SU-DHL-6 (cell line): Measurements from ENCODE around the gene TP53I13.

Experiments
- H2AFZ ChIP-seq: fragments of 200-600 bp; sonication (generic); 2 replicates; pipeline ENCODE4 v1.6.1; 2014; ENCODE audit warnings: low read depth, mild to moderate bottlenecking, moderate library complexity, mixed read lengths, antibody characterized with exemption, low read length; ENCODE audit not compliant: severe bottlenecking
- H3F3A ChIP-seq: fragments of 200-600 bp; shearing (Covaris generic); 2 replicates; pipeline ENCODE4 v1.6.0; 2016; ENCODE audit warnings: antibody characterized with exemption, mild to moderate bottlenecking; ENCODE audit not compliant: insufficient read depth
- H3K27ac ChIP-seq: fragments of 200-600 bp; sonication (generic); 2 replicates; pipeline ENCODE4 v1.5.1; 2016; ENCODE audit warnings: low read depth, mild to moderate bottlenecking, low read length, moderate library complexity, mixed read lengths
- H3K27me3 ChIP-seq: fragments of 200-600 bp; sonication (generic), shearing (Covaris generic); 2 replicates; pipeline ENCODE4 v1.6.0; 2014; ENCODE audit warnings: mild to moderate bottlenecking, low read length
- H3K36me3 ChIP-seq: fragments of 200-600 bp; sonication (generic); 2 replicates; pipeline ENCODE4 v1.6.1; 2014; ENCODE audit warnings: mild to moderate bottlenecking, low read length, mixed read lengths
- H3K4me2 ChIP-seq: fragments of 300-600, 200-600 bp; shearing (Covaris generic), sonication (generic); 2 replicates; pipeline ENCODE4 v1.6.0; 2014; ENCODE audit warnings: low read length, low read depth, mild to moderate bottlenecking; ENCODE audit not compliant: poor library complexity, severe bottlenecking
- H3K4me3 ChIP-seq: fragments of 200-600 bp; sonication (generic); 2 replicates; pipeline ENCODE4 v1.5.1; 2014; ENCODE audit warnings: antibody characterized with exemption, low read length, mild to moderate bottlenecking, mixed read lengths; ENCODE audit not compliant: insufficient read depth, poor library complexity, severe bottlenecking
- H3K79me2 ChIP-seq: fragments of 200-600 bp; sonication (generic); 2 replicates; pipeline ENCODE4 v1.6.1; 2014; ENCODE audit warnings: mild to moderate bottlenecking, low read length, moderate library complexity; ENCODE audit not compliant: insufficient read depth
- H3K9ac ChIP-seq: fragments of 200-600 bp; sonication (generic); 2 replicates; pipeline ENCODE4 v1.7.0; 2014; ENCODE audit warnings: mild to moderate bottlenecking, low read length
- H3K9me2 ChIP-seq: fragments of 200-600 bp; sonication (generic); replicated peaks from 2 replicates; pipeline ENCODE4 v1.6.1; 2014; ENCODE audit warnings: low read length; ENCODE audit not compliant: insufficient read depth
- H3K9me3 ChIP-seq: fragments of 200-600 bp; sonication (generic); 2 replicates; pipeline ENCODE4 v1.6.1; 2014; ENCODE audit warnings: low read length, mixed read lengths; ENCODE audit not compliant: insufficient read depth
- H4K20me1 ChIP-seq: fragments of 200-600 bp; sonication (generic); 2 replicates; pipeline ENCODE4 v1.6.1; 2014; ENCODE audit warnings: low read depth, mild to moderate bottlenecking, antibody characterized with exemption, low read length, moderate library complexity, mixed read lengths
- CTCF ChIP-seq: fragments of 200-600 bp; sonication (generic); IDR thresholded peaks from one replicate; pipeline ENCODE4 v1.5.1; 2017; ENCODE audit warnings: antibody characterized with exemption, mild to moderate bottlenecking, low read length, moderate library complexity; ENCODE audit not compliant: insufficient read depth, poor library complexity, severe bottlenecking
- EZH2phosphoT487 ChIP-seq: fragments of 200-600 bp; sonication (generic), shearing (Covaris generic); conservative IDR thresholded peaks from 2 replicates; pipeline ENCODE4 v1.6.1; 2018; ENCODE audit warnings: mild to moderate bottlenecking, antibody characterized with exemption, low read length, moderate library complexity, mixed read lengths

The TP53I13 gene

DNA sequence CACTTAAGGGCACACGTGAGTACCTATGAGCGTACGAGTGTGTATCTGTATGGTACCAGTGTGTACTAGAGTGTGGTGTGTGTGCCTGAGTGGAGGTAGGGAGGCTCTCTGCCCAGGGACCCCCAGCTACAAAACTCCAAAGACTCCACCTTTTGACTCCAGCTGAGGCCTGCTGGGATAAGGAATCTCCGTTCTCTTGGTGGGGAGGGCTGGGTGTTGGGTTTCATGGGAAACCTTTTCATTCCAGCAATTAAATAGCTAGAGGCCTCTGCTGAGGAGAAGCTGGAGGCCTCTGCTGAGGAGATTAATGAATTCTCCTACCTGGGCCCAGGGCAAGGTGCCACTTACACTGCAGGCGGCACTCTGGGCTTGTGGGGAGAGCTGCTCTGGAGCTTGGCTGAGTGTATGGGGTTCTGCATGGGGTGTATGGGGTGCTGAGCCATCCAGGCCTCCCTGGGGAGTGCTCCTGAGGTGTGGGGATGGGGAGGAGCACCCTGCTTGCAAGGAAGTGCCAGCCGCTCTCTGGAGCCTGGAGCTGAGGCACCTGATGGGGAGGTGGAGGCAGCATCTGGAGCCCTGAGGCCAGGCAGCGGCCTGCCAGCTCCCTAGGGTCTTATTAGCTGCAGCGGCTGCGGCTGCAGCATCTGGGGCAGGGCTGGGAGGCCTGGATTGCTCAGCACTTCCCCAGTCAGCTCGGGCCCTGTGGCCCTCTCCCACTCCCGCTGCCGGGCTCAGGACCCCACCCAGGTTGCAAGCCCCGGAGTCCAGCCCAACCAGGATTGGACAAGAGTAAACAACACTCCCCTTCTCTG lies 29.1 kb downstream of the TP53I13 start:
- H3K79me2 ChIP-seq = no peaks in the 10 kb centered on the region
- no peaks in the 10 kb centered on the region; the same call in 1 of the 2 replicates for H4K20me1 ChIP-seq
- no peak overlapping the region for H3K27ac ChIP-seq

DNA sequence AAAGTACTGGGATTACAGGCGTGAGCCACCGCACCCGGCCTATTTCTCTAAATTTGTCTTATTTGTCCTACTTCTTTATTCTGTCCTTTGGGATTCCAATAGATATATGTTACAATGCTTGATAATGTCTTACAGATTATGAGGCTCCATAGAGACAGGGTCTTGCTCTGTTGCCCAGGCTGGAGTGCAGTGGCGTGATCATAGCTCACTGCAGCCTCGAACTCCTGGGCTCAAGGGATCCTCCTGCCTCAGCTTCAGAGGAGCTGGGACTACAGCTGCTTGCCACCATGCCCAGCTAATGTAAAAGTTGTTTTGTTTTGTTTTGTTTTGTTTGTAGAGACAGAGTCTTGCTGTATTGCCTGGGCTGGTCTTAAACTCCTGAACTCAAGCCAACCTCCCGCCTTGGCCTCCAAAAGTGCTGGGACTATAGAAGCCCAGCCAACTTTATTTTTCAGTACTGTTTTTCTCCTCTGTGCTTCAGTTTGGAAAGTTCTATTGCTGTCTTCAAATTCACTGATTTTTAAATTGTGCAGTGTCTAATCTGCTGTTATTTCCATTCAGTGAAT lies 34.7 kb downstream of the TP53I13 start:
- H4K20me1 ChIP-seq = no peaks in the 10 kb centered on the region
- no peaks in the 10 kb centered on the region for H3K9me2 ChIP-seq
- no peak overlapping the region for H3K27ac ChIP-seq
- no peaks in the 10 kb centered on the region for H3K27me3 ChIP-seq
- no peak overlapping the region for H2AFZ ChIP-seq
- H3K9me3 ChIP-seq = no peaks in the 10 kb centered on the region
- TF ChIP-seq EZH2phosphoT487 (no peak), CTCF (no peak)
- H3K9ac ChIP-seq = no peak overlapping the region
- H3K36me3 ChIP-seq = no peaks in the 10 kb centered on the region
- no peaks in the 10 kb centered on the region for H3F3A ChIP-seq
- H3K4me2 ChIP-seq = no peak overlapping the region
- 0 out of 2 replicates have a peak, but pooled peaks cover 3% of the 10 kb centered on the region for H3K79me2 ChIP-seq
- no peak overlapping the region for H3K4me3 ChIP-seq

More for the DNA sequence above, 29.1 kb downstream of the TP53I13 start:
- Histone ChIP-seq H3K9ac (no peak overlapping the region), H3K4me3 (no peak overlapping the region), H3K4me2 (no peak overlapping the region), H2AFZ (no peak overlapping the region), H3K27me3 (no peaks in the 10 kb centered on the region), H3K9me3 (no peaks in the 10 kb centered on the region), H3F3A (peaks cover 2% of the 10 kb centered on the region), H3K36me3 (no peaks in the 10 kb centered on the region), H3K9me2 (no peaks in the 10 kb centered on the region)
- no peak for TF ChIP-seq EZH2phosphoT487
- TF ChIP-seq CTCF = no peak

DNA sequence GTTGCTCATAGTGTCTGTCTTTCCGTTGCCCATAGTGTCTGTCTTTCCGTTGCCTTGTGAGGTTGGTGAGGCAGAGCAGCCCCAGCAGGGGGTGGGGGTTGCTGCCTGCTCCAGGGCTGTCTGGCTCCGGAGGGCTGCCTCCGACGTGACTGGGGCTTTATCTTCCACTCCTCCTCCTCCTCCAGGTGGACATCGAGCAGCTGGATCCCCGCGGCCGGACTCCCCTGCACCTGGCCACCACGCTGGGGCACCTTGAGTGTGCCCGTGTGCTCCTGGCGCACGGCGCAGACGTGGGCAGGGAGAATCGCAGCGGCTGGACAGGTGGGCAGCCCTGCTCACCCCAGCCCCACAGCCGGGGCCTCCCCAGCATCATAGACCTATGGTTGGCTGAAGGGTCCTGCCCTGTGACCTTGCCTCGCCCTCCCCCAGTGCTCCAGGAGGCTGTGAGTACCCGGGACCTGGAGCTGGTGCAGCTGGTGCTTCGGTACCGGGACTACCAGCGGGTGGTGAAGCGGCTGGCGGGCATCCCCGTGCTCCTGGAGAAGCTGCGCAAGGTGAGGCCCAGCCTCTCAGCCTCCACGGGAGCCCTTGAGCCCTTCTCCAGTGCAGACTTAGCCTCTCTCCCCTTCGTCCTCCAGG lies 39.2 kb downstream of the TP53I13 start:
- Histone ChIP-seq H3F3A (no peaks in the 10 kb centered on the region), H3K36me3 (no peaks in the 10 kb centered on the region), H3K79me2 (0 out of 2 replicates have a peak, but pooled peaks cover 3% of the 10 kb centered on the region), H3K9me2 (no peaks in the 10 kb centered on the region), H3K27ac (no peak overlapping the region), H3K9me3 (no peaks in the 10 kb centered on the region), H3K27me3 (no peaks in the 10 kb centered on the region), H3K4me2 (no peak overlapping the region), H3K4me3 (no peak overlapping the region), H2AFZ (no peak overlapping the region), H4K20me1 (no peaks in the 10 kb centered on the region), H3K9ac (no peak overlapping the region)
- no peak for TF ChIP-seq CTCF
- no peak for TF ChIP-seq EZH2phosphoT487
